Stimulated activated naive CD4-positive, alpha-beta T cell (primary cell): ENCODE measurements around the gene STAU1.
"Not testable (repeated sequence)": the region's sequence is repeated elsewhere in the genome, so short reads cannot be mapped to it uniquely, and the experiment has no call there.

ENCODE experiments used
- DNase-seq, 6 experiments: peaks; one replicate each; lab custom pipeline; 2025; lab: John Stamatoyannopoulos, UW

The STAU1 gene

DNA sequence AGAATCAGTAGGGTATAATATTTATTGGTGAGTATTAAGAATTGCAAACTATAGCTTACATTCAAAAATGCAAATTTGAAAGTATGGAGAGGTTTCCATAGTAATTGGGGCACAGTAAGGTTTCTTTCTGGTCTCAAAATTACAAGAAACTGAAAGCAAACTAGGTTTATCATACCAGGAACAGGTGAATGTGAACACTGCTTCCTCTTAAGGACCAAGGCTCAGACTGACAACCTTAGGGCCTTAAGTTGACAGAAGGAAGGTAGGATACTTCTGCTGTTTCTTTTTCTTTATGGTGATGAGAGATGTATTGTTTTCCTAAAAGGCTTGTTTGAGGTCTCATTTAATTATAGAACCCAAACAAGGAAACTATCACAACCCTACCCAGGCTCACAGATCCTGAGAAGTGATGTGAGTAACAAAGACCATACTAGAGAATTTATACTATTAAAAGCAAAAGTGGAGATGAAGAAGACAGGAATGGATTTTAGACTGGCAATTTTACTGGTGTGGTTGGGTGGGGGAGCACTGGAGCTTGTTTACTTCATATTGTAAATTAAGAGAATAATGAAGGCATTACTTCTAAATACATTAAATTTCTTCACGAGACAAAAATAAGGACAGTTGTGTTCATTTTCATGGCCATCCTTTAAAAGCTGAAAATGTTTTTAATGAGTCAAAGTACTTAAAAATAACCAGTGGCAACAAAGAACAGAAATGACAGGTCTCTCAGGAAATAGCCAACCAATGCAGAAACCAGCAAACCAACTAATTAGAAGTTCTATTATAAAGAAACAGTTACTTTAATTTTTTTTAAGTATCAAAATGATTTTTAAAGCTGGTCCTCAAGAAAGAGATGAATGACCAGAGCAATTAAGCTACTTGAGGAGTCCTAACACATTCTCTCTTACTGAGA, 21.3 kb downstream of the STAU1 start:
- no peak for DNase-seq

DNA sequence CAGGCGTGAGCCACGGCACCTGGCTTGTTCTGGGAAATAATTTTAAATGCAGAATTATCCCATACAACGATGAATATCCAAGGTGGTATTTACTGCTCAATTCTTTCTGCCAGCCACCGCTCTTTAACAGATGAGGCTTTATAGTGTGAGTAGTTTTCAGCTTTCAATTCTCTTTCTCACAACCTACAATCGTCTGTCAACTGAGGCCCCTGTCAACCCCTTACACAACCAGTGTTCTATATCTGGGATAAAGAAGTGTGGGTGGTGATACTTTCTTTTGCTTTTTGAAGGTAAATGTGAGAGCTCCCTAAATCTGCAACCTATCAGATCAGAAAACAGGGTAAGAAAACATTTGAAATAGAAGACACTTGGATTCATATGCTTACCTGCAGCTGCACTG, 22.5 kb downstream of the STAU1 start:
- DNase-seq: no peak

DNA sequence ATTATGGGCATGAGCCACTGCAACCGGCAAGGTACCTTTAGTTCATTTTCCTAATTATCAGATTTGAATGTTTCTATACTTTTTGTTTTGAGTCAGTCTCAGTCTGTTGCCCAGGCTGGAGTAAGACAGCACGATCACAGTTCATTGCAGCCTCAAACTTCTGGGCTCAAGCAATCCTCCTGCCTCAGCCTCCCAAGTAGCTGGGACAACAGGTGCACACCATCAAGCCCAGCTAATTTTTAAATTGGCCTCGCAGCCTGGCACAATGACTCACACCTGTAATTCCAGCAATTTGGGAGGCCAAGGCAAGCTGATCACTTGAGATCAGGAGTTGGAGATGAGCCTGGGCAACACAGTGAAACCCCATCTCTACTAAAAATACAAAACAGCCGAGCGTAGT, 24.4 kb downstream of the STAU1 start:
- DNase-seq: no peak

DNA sequence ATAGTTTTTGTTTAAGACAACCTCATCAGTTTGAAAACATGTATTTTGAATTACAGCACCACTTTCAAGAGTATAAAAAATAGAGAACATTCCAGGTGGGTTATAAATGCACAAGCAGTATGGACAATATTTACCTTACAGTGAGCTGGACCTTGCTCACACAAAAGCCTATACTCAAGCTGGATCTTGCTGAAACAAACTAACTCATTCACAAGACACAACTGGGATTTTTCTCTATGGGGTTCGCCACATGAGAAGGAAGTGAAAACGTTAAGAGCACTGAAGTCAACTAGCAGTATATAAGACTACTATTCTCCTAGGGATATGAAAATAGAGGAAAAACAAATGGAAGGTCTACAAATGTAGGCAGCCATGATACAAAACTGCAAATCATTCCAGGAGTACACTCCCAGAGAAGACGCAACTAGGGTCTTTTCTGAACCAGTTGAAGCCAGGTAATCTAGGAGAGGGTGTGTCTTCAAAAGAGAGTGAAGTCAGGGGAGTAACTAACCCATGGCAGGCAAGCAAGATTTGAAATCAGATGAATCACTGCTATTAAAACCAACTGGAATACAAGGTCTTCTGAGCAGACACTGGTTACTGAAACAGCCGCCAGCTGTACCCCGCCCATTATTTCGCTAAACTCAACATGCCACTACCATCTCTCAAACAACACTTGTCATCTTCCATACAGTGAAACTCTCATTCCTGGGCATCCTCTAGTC, 26.5 kb downstream of the STAU1 start:
- no peak for DNase-seq

DNA sequence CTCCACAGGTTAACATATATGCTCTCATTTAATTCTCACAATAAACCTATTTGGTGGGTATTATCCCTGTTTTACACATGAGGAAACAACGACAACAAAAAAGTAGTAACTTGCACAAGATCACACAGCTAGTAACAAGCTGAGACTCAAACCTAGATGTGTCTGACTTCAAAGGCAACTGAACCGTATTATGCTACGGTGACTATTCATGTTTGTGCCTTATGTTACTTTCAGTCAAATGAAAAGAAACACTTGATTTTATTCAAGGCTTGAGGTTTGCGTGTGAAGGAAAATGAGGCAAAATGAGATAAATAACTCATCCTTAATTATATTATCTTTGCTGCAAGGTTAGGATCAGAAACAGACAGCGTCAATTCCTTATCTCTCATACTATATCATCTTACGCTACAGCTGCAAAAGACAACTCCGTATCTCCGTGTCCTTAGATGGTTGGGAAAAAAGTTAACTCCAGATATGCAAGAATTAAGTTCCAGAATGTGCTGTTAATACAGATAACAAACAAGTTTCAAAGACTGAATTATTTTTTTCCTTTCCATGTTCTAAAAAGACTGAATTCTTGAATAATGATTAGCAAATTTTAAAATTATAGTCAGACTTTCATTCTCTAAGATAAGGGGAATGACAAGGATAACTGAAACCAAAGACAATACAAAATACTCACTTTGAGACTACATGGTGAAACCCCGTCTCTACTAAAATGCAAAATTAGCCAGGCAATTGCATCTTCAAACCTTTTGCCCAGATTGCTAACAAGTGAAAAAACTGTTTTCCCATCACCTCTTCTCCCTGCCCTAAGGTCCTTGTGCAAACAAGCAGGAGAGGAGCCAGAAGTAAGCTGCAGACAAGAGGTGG, 27.8 kb downstream of the STAU1 start:
- DNase-seq: no peak

DNA sequence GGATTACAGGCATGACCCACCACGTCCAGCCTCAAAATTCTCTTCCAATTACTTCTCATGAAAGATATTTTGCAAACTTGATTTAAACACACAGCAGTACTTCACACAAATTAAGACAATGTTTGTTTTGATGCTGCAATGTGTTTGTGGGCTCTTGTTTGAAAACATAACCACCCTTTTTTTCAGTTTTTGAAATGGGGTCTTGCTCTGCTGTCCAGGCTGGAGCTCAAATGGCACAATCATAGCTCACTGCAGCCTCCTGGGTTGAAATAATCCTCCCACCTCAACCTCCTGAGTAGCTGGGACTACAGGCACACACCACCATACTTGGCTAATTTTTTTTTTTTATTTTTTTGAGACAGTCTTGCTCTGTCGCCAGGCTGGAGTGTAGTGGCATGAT, 31.0 kb downstream of the STAU1 start:
- no peak for DNase-seq

DNA sequence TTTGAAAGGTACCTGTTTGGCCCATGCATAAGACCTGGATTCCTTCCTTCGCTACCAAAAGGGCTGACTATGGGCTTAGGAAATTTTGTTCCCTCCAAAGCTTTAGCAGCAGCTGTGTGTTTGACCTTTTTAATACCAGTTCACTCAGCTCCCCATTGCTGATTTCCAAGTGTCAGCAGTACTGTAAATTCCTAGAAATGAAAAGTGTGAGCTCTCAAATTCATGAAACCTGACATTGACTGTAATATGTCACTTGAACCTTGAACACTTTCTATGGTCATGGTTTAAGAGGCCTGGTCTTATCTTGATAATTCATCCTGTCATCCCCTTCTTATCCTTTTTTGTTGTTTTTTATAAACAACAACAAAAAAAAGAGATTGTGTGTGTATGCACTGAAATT, 31.7 kb downstream of the STAU1 start:
- no peak for DNase-seq

DNA sequence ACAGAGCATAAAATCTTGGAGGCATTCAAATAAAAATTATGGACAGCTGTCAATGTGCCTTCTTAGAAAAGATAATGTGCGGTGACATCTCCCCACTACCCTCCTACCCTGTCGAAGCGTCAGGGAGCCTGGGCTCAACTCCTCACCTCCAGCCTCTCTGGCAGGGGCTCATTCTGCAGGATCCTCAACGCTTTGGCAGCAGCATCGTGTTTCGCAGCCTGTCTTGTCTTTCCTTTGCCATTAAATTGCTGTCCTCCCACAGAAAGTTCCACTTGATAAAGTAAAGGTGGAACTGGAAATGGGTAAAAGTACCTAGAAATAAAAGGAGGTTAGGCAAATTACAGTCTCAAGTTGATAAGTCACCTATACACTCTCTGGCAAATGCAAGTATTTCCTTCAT, 36.7 kb downstream of the STAU1 start:
- DNase-seq: no peak

DNA sequence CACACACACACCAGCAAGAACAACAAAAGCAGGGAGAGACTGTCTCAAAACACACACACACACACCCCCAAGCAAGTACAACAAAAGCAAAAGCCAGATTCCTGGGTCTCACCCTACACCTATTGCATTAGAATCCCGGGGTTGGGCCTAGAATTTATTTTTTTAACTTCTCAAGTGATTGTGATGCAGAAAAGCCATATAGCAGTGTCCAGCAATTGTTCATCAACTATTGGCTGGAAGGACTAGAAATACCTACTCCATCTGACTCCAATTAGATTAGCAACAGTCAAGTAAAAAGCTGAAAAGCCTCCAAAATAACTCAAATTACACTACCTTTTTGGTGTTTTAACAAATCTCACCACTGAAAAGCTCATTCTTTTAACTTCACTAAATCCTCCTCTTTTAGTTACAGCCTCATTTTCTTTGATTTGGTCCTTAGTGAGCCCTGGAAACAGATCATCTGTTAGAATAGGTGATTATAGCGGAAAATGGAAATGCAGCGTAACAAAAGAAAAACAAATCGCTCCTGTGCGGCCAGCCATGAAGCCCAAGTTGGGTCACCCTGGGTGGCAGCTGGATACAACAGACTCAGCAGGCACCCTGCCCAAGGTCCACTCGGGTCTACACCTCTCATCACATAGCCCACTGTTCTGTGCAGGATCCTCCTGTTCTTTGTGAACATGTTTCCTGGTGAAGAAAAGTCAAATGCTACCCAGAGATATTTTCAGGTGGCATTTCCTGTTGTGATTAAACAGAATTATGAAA, 38.7 kb downstream of the STAU1 start:
- DNase-seq: no peak

DNA sequence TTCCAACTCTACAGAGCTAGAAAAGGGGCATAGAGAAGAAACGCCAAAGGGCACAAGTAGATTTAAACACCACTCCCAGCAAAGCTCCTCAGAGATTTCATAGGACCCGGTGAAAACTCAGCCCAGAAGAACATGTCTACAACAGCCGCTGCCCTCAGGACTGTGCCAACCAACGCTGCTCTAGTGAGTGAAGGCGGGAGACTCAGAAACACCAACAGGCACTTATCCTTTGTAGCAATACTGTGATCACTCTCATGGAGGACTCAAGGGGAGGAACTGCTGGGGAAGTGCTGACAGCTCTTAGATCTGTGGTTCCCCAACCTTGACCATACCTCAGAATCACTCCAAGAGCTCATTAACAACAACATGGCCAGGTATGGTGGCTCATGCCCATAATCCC, 39.5 kb downstream of the STAU1 start:
- no peak for DNase-seq

DNA sequence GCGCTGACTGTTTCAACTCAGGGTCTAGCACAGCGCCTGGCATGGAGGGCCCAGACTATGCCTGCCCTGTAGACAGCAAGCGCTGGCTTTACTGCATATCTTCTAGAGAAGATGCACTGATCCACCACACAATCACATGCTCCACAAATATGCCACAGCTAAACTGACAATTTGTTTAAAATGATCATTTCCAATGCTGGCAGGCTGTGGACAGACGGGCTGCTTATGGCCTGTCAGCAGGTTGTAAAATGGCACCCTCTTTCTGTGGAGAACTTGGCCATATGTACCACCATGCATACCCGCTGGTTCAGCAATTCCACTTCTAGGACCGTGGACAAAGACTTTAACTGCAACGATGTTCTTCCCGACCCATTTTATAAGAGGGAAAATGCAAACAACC, 40.8 kb downstream of the STAU1 start:
- no peak for DNase-seq

DNA sequence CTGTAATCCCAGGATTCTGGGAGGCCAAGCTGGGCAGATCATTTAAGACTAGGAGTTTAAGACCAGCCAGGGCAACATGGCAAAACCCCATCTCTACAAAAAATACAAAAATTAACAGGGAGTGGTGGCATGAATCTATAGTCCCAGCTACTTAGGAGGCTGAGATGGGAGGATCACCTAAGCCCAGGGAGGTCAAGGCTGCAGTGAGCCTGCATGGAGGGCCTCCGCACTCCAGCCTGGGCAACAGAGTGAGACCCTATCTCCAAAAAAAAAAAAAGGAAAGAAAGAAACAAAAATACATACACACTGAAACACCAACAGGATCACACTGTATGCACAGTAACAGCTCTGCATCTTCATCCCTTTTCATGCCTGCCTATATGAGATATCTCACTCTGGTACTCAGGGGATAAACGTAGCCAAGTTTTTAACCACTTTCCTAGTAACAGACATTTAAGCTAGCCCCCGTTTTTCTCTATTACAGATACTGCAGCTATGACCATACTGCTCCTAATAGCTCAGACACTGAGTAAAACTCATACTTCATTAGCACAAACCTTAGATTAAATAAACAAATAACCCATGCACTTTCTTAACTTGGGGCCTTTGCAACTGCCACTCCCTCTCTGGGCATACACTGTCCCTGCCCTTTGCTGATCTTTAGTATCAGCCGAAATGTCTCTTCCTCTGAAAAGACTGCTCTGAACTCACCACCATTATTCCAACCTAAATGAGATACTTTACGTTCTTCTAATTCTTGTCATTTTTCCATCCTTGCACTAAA, 41.5 kb downstream of the STAU1 start:
- DNase-seq: no peak

DNA sequence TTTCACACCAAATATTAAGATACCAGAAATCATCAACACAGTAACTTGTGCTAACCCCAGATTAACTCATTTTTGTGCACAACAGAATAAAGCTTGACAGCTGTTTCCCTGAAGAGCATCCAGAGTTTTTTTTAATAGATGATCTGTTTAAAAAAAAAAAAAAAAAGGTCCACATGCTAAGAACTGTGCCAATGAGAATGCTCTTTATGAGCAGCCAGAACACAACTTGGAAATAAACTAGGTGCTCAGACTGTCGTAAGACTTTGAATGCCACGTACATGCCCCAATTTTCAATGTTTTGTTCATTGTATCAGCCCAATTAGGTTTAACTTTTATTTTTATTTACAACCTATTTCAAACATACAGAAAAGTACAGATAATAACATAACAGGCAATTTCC, 47.3 kb downstream of the STAU1 start:
- DNase-seq: no peak

DNA sequence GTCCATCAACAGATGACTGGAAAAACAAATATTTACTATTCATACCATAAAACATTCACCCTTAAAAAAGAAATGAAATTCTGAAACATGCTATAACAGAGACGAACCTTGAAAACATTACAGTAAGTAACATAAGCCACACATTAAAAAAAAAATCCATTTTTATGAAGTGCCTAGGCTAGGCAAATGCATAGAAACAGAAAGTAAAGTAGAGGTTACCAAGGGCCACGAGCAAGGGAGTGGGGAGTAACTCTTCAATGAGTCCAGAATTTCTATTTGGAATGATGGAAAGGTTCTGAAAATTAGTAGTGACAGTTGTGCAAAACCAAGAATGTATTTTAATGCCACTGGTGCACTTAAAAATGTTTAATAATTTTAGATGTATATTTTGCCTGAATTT, 47.7 kb downstream of the STAU1 start:
- DNase-seq: no peak

DNA sequence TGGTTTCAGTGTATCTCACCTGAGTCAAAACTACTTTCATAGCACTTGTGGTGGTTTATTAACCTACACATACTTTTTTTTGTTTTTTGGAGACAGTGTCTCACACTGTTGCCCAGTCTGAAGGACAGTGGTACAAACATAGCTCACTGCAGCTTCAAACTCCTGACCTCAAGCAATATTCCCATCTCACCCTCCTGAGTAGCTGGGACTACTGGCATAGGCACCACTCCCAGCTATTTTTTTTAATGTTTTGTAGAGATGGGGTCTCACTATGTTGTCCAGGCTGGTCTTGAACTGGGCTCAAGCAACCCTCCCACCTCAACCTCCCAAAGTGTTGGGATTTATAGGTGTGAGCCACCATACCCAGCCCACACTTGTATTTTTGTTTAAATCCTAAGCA, 49.7 kb downstream of the STAU1 start:
- no peak for DNase-seq

DNA sequence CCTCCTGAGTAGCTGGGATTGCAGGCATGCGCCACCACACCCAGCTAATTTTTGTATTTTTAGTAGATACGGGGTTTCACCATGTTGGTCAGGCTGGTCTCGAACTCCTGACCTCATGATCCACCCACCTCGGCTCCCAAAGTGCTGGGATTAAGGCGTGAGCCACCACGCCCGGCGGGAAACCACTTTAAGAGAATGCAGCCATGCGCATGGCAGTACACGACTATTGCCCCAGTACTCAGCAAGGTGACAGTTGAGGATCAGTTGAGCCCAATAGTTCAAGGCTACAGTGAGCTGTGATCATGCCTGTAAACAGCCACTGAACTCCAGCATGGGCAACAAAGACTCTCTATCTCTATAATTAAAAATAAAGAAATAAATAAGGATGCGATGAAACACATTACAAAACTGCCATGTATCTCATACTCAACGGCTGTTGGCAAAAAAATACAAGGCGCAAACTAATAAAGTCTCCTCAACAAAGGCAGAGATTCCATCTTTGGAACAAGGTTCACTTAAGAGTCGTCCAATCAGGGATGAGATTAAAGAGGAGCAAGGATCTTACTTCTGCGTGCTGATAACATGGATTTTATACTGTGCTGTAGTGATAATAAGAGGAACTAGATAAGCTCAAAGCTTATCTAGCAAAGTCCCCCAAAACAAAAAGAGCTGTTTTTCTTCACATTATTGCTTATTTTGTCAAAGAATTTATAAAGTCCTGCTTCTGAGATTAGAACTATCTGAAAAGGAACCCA, 51.1 kb downstream of the STAU1 start:
- DNase-seq: no peak

DNA sequence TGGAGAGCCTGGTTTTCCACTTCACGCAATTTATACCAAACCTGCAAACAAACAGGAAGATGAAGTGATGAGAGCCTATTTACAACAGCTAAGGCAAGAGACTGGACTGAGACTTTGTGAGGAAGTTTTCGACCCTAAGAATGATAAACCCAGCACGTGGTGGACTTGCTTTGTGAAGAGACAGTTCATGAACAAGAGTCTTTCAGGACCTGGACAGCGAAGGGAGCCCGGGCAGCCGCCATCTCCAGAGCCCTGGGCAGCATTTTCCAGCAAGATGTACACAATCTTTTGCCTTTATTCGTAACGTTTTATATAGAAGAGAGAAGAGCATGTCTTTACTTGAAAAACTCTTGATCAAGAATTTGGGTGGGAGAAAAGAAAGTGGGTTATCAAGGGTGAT, 53.3 kb downstream of the STAU1 start:
- not testable (repeated sequence) for DNase-seq

DNA sequence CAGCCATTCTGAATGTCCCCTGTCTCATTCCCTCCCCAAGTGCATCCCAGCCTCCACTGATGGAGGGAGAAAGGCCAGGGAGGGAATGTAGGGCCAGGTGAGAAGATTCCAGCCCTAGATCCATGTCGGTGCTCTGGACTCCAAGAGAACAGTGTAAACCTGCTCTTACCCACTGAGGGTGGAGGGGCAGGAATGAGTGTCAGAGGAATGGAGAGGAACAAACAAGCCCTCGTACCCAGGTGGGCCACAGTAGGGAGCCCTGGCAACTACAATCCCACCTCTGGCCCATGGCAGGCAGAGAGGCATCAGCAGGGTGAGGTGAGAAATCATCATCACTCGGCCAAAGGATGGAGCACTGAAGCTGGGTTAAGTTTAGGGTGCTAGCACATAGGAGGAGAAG, 54.6 kb downstream of the STAU1 start:
- no peak for DNase-seq

DNA sequence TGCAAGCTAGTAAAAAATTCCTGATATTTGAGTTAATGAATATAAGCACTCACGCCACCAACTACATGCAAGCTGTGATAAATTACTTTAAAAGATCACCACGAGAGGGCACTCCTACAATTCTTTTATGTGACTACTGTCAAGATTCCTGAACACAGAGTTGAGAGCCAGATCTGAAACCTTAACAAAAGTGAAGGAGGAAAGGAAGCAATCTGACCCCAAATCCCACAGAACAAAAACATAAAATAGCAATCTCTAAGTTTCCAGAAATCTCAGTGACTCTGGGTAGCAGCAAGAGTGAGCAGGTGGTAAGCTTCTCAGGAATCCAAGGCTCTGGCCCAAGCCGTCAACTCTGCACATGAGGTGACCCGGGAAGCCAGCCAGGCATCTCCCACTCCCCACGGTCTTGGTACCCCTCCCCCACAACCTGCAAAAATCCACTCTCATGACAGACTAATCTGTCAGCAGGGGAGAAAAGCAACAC, 55.1 kb downstream of the STAU1 start:
- DNase-seq: peak in 3 of 6 experiments; percentile 25 to 67 (median 60)

DNA sequence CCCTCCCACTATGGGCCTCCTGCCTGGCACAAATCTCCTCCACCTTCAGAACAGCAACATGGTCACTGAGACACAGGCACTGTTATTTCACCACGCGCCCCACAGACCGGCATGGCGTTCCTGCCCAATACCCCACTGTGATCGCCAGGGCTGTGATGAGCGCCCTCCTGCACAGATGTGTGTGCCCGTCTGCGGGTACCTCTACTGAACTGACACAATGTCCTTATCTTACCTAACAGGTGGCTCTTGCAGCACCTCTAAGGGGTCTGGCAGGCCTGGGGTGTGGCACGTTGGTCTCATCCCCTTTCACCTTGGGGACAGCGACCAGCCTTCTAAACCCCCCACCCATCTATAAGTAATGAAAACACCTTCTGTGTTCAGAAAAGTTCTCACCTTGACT, 64.2 kb downstream of the STAU1 start:
- DNase-seq: no peak
